SK-N-SH treated with all-trans-retinoic acid at 6 μM for 48 hours (cell line): Measurements from ENCODE around the gene NRL.
A peak's percentile ranks its signal among the peaks of the same experiment; 100 is the strongest.

Experiments
- ATAC-seq: fragments of 200-7000 bp; cut with Tn5 transposase; 3 replicates; pipeline ENCODE4 v1.9.1; 2020; ENCODE audit warnings: mild to moderate bottlenecking, moderate library complexity
- ARNTL ChIP-seq: fragments of 450-650 bp; formaldehyde crosslinking; IDR thresholded peaks from 2 replicates; pipeline ENCODE4 v1.5.0; 2020; ENCODE audit warnings: low read depth, mild to moderate bottlenecking, moderate library complexity, borderline replicate concordance
- CSDC2 ChIP-seq: fragments of 250-450 bp; sonication (Bioruptor Pico); IDR thresholded peaks from 2 replicates; pipeline ENCODE4 v1.5.0; 2020; ENCODE audit warnings: mild to moderate bottlenecking, moderate library complexity
- CSRNP3 ChIP-seq: fragments of 250-450 bp; sonication (Bioruptor Pico); IDR thresholded peaks from 2 replicates; pipeline ENCODE4 v1.5.1; 2021; ENCODE audit warnings: mild to moderate bottlenecking, moderate library complexity
- ESRRG ChIP-seq: fragments of 250-450 bp; sonication (Bioruptor Pico); IDR thresholded peaks from 2 replicates; pipeline ENCODE4 v1.6.1; 2021; ENCODE audit warnings: mild to moderate bottlenecking
- ISL1 ChIP-seq: fragments of 250-450 bp; sonication (Bioruptor Pico); IDR thresholded peaks from 2 replicates; pipeline ENCODE4 v2.1.2; 2022; ENCODE audit warnings: mild to moderate bottlenecking, moderate library complexity
- OSR1 ChIP-seq: fragments of 250-450 bp; sonication (Bioruptor Pico); IDR thresholded peaks from 2 replicates; pipeline ENCODE4 v1.8.0; 2022; ENCODE audit warnings: moderate library complexity, mild to moderate bottlenecking, inconsistent platforms
- POU6F1 ChIP-seq: fragments of 250-450 bp; sonication (Bioruptor Pico); IDR thresholded peaks from 2 replicates; pipeline ENCODE4 v1.8.0; 2021; ENCODE audit warnings: low read depth, mild to moderate bottlenecking, moderate library complexity, borderline replicate concordance
- RARB ChIP-seq: fragments of 250-450 bp; sonication (Bioruptor Pico); IDR thresholded peaks from 2 replicates; pipeline ENCODE4 v1.8.0; 2021; ENCODE audit warnings: mild to moderate bottlenecking, moderate library complexity
- SNAI2 ChIP-seq: fragments of 250-450 bp; sonication (Bioruptor Pico); IDR thresholded peaks from 2 replicates; pipeline ENCODE4 v1.5.0; 2020; ENCODE audit warnings: mild to moderate bottlenecking, moderate library complexity
- TOX ChIP-seq: fragments of 250-450 bp; sonication (Bioruptor Pico); IDR thresholded peaks from 2 replicates; pipeline ENCODE4 v1.8.0; 2021; ENCODE audit warnings: mild to moderate bottlenecking, moderate library complexity, borderline replicate concordance
- TSHZ2 ChIP-seq: fragments of 250-450 bp; sonication (Bioruptor Pico); IDR thresholded peaks from 2 replicates; pipeline ENCODE4 v1.5.0; 2020; ENCODE audit warnings: mild to moderate bottlenecking, moderate library complexity
- ZFP3 ChIP-seq: fragments of 250-450 bp; sonication (Bioruptor Pico); IDR thresholded peaks from 2 replicates; pipeline ENCODE4 v1.5.0; 2020; ENCODE audit warnings: mild to moderate bottlenecking, moderate library complexity
- ZFP30 ChIP-seq: fragments of 450-650 bp; formaldehyde crosslinking; IDR thresholded peaks from 2 replicates; pipeline ENCODE4 v1.5.0; 2022; ENCODE audit warnings: mild to moderate bottlenecking, moderate library complexity
- ZNF70 ChIP-seq: fragments of 450-650 bp; formaldehyde crosslinking; IDR thresholded peaks from 2 replicates; pipeline ENCODE4 v1.5.0; 2020; ENCODE audit warnings: mild to moderate bottlenecking, moderate library complexity
- ZNF8 ChIP-seq: fragments of 450-650 bp; formaldehyde crosslinking; IDR thresholded peaks from 2 replicates; pipeline ENCODE4 v1.5.0; 2020; ENCODE audit warnings: mild to moderate bottlenecking, moderate library complexity
- TF ChIP-seq, protein P1 (sequence below): fragments of 250-450 bp; sonication (Bioruptor Pico); IDR thresholded peaks from 2 replicates; pipeline ENCODE4 v1.5.1; 2020; ENCODE audit warnings: low read depth, mild to moderate bottlenecking, moderate library complexity

NRL gene

DNA sequence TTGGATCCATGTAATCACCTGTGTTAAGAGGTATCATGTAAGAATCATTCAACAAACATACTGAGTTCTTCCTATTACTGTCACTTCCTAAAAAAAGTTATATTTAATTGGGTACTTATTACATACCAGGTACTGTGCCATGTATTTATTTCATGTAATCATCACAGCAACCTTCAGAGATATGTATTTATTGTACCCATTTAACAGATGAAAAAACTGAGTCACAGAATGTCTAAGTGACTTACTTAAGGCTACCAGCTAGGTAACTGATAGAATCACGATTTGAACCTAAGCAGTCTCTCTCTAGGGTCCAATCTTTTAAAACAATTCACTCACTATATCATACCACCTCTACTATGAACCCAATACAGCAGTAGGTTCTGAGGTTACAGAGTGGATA is 29.7 kb upstream of the NRL start:
- no peak for ATAC-seq

DNA sequence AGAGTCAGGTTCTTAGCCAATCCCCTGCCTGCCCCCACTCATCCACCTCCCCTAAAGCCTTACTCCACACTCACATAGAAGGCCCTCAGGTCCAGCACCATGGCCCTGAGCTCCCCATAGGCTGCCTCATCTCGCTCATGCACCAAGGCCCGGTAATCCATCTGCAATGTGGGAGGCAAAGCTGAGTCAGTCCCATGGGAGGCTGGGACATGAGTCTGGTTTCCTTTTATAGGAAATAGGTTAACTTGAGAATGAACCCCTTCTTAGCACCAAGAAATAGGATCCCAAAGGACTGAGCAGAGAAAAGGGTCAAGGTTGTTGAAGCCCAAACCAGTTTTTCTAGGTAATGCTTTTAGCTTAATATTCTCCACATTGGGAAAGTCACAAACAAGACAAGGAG is 28.8 kb upstream of the NRL start:
- TF ChIP-seq TSHZ2 (CRISPR knock-in tag): no peak
- ATAC-seq: no peak

More for the DNA sequence above, 29.7 kb upstream of the NRL start:
- TF ChIP-seq ZNF70 (CRISPR knock-in tag) (no peak), TSHZ2 (CRISPR knock-in tag) (no peak), RARB (CRISPR knock-in tag) (no peak), TOX (CRISPR knock-in tag) (no peak), CSRNP3 (CRISPR knock-in tag) (no peak), OSR1 (CRISPR knock-in tag) (no peak), ZFP30 (CRISPR knock-in tag) (no peak), ZNF8 (no peak), ISL1 (CRISPR knock-in tag) (no peak), SNAI2 (CRISPR knock-in tag) (no peak), ESRRG (no peak), ARNTL (CRISPR knock-in tag) (no peak), CSDC2 (CRISPR knock-in tag) (no peak), ZFP3 (CRISPR knock-in tag) (no peak), POU6F1 (CRISPR knock-in tag) (no peak)
- TF ChIP-seq, protein P1, sequence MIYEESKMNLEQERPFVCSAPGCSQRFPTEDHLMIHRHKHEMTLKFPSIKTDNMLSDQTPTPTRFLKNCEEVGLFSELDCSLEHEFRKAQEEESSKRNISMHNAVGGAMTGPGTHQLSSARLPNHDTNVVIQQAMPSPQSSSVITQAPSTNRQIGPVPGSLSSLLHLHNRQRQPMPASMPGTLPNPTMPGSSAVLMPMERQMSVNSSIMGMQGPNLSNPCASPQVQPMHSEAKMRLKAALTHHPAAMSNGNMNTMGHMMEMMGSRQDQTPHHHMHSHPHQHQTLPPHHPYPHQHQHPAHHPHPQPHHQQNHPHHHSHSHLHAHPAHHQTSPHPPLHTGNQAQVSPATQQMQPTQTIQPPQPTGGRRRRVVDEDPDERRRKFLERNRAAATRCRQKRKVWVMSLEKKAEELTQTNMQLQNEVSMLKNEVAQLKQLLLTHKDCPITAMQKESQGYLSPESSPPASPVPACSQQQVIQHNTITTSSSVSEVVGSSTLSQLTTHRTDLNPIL: no peak

DNA sequence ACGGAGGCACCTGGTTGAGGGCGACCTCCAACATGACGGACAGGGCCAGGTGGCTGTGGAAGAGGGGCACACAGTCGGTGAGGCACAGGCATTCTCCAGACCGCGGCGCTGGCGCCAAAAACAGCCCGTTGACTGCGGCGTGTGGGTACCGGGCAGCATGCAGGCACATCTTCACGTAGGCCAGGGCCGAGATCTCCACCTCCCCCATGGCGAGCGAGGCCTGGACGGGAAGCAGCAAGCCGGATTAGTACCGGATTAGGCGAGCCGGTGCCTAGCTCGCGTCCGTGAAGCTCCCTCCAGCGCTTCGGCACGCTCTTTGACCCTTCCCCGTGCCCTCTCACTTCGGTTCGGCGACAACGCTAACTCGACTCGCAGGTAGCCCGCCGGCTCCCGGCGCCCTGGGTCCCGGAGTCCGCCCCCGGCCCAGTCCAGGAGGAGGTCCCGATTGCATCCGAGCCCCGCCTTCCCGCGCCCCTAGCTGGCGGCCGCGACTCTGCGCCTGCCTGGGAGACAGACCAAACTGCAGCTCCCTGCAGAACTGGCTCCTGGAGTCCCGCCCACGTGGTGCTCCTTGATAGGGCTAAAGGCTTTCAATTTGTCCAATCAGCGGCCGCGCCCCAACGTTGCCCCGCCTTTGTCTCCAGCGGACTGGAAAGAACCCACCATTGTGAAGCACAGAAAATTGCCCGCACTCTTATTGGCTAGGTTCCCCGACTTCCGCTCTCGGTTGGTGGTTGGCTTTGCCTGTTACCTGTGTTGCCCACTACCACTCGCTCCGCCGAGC is 26.5 kb upstream of the NRL start, which contains the start of gene EMC9:
Gene EMC9, minus strand, starts transcription at position 495 of the 784 bp plus-strand sequence. Its CDS starts 287 bp downstream, at position 208.
- peak; percentile 93 for ATAC-seq
- no peak for TF ChIP-seq SNAI2 (CRISPR knock-in tag)
- 0 out of 2 replicates have a peak, but pooled peaks have one; percentile 31 for TF ChIP-seq CSRNP3 (CRISPR knock-in tag)
